Measurements from ENCODE around the gene SUN1. TPM values are rescaled to one million over a fixed set of nuclear protein-coding genes. Genes with fewer than 3 reads are reported as not detected.

Gene SUN1
- total and polyA plus RNA-seq, 2 donors (not counting 3 experiments of a cell fraction or from before 2014, with no cell fraction given): 158 to 410 TPM

- dilution Hi-C loops (cut with MboI; ENCODE audit: extremely low pct_ligation_motif_present, low sequenced_read_pairs) (no loop called here), intact Hi-C loops (cut with micrococcal nuclease) (no loop called here)
- Histone ChIP-seq H3K79me2 (ENCODE audit: control insufficient read depth, insufficient read depth, low read length) (no peaks in the 10 kb centered on the region), H2AFZ (ENCODE audit: low read depth, low read length) (no peak overlapping the region), H3K4me1 (ENCODE audit: control insufficient read depth, extremely low read depth, insufficient read depth, low read length) (no peaks in the 10 kb centered on the region), H3K27me3 (ENCODE audit: control insufficient read depth in 2 of 2, insufficient read depth in 2 of 2, low read length in 2 of 2) (no peaks in the 10 kb centered on the region), H3K9ac (replicated peaks; ENCODE audit: extremely low read depth, insufficient read depth, low read length) (no peak overlapping the region), H3K4me2 (ENCODE audit: insufficient read depth, low read length) (no peak overlapping the region), H3K9me3 (replicated peaks; ENCODE audit: control insufficient read depth, insufficient read depth, low read length) (no peaks in the 10 kb centered on the region), H3K4me3 (replicated peaks in 1 of 3; ENCODE audit: insufficient read depth in 1 of 3, low read depth in 1 of 3, low read length in 3 of 3) (no peak overlapping the region), H3K9me1 (replicated peaks; ENCODE audit: control insufficient read depth, extremely low read depth, insufficient read depth, low read length) (no peaks in the 10 kb centered on the region), H3K36me3 (ENCODE audit: control insufficient read depth in 2 of 2, extremely low read depth in 1 of 2, insufficient read depth in 2 of 2, low read length in 2 of 2) (peaks cover 6 to 39% of the 10 kb centered on the region in 2 experiments), H4K20me1 (replicated peaks; ENCODE audit: control insufficient read depth, extremely low read depth, insufficient read depth, low read length) (no peaks in the 10 kb centered on the region), H3K27ac (ENCODE audit: insufficient read depth, low read depth, low read length) (no peak overlapping the region)
- no TSS peak for BruUV-seq (replicated peaks)
- ChIA-PET POLR2A (no interaction called here), CTCF (interaction anchor here (1.2 to 1.5 kb wide), 3 partner anchors 24 to 528 kb away, joined by 3 to 5 read pairs (median 3); no protein-coding TSS in a partner anchor)
- TF ChIP-seq POLR2A (IDR thresholded peaks at IDR 0.05; ENCODE audit: low read depth, low read length) (no peak), POLR2AphosphoS5 (IDR thresholded peaks at IDR 0.05; ENCODE audit: insufficient read depth, low read depth, low read length) (no peak), EZH2 (IDR thresholded peaks at IDR 0.05; ENCODE audit: borderline replicate concordance, low read depth, low read length, severe bottlenecking) (no peak), FOS (IDR thresholded peaks at IDR 0.05; ENCODE audit: borderline replicate concordance, insufficient read depth, low read length) (no peak), JUN (IDR thresholded peaks at IDR 0.05; ENCODE audit: borderline replicate concordance, insufficient read depth, insufficient read length, low read depth) (no peak), MYC (IDR thresholded peaks at IDR 0.05; ENCODE audit: low read depth, low read length) (no peak), GATA2 (IDR thresholded peaks at IDR 0.05; ENCODE audit: insufficient read depth, insufficient read length, low read depth, low read length) (no peak)
- FAIRE-seq (no peak), DNase-seq (ENCODE audit: low read depth, low spot score) (no peak)
Measured at GRCh38 chr7:849781-850180, 17.5 kb downstream of the SUN1 start.

GRCh38 chr7:851204-851603 is 18.9 kb downstream of the SUN1 start:
- H3K4me1 ChIP-seq (ENCODE audit: control insufficient read depth, extremely low read depth, insufficient read depth, low read length): no peaks in the 10 kb centered on the region
- no peak overlapping the region for H3K4me2 ChIP-seq (ENCODE audit: insufficient read depth, low read length)
- H3K27me3 ChIP-seq (ENCODE audit: control insufficient read depth in 2 of 2, insufficient read depth in 2 of 2, low read length in 2 of 2): no peaks in the 10 kb centered on the region
- H3K9ac ChIP-seq (replicated peaks; ENCODE audit: extremely low read depth, insufficient read depth, low read length): no peak overlapping the region
- no peak for DNase-seq (ENCODE audit: low read depth, low spot score)
- FAIRE-seq: no peak
- H3K9me1 ChIP-seq (replicated peaks; ENCODE audit: control insufficient read depth, extremely low read depth, insufficient read depth, low read length): no peaks in the 10 kb centered on the region
- intact Hi-C loops (cut with micrococcal nuclease): no loop called here
- CTCF ChIA-PET: interaction anchor here (1.2 to 1.3 kb wide), 2 partner anchors 15 to 22 kb away, joined by 3 to 4 read pairs; no protein-coding TSS in a partner anchor
- H3K4me3 ChIP-seq (replicated peaks in 1 of 3; ENCODE audit: insufficient read depth in 1 of 3, low read depth in 1 of 3, low read length in 3 of 3): no peak overlapping the region
- no peak overlapping the region for H2AFZ ChIP-seq (ENCODE audit: low read depth, low read length)
- H4K20me1 ChIP-seq (replicated peaks; ENCODE audit: control insufficient read depth, extremely low read depth, insufficient read depth, low read length): no peaks in the 10 kb centered on the region
- no peak overlapping the region for H3K27ac ChIP-seq (ENCODE audit: insufficient read depth, low read depth, low read length)
- no peak for TF ChIP-seq POLR2A (IDR thresholded peaks at IDR 0.05; ENCODE audit: low read depth, low read length)
- TF ChIP-seq FOS (IDR thresholded peaks at IDR 0.05; ENCODE audit: borderline replicate concordance, insufficient read depth, low read length): no peak
- TF ChIP-seq EZH2 (IDR thresholded peaks at IDR 0.05; ENCODE audit: borderline replicate concordance, low read depth, low read length, severe bottlenecking): no peak
- TF ChIP-seq MYC (IDR thresholded peaks at IDR 0.05; ENCODE audit: low read depth, low read length): no peak
- TF ChIP-seq POLR2AphosphoS5 (IDR thresholded peaks at IDR 0.05; ENCODE audit: insufficient read depth, low read depth, low read length): no peak
- no peak for TF ChIP-seq MAX (IDR thresholded peaks at IDR 0.05; ENCODE audit: insufficient read depth, insufficient read length)
- TF ChIP-seq GATA2 (IDR thresholded peaks at IDR 0.05; ENCODE audit: insufficient read depth, insufficient read length, low read depth, low read length): no peak
- dilution Hi-C loops (cut with MboI; ENCODE audit: extremely low pct_ligation_motif_present, low sequenced_read_pairs): no loop called here
- no peaks in the 10 kb centered on the region for H3K9me3 ChIP-seq (replicated peaks; ENCODE audit: control insufficient read depth, insufficient read depth, low read length)
- no TSS peak for BruUV-seq (replicated peaks)
- POLR2A ChIA-PET: no interaction called here
- H3K79me2 ChIP-seq (ENCODE audit: control insufficient read depth, insufficient read depth, low read length): no peaks in the 10 kb centered on the region
- H3K36me3 ChIP-seq (ENCODE audit: control insufficient read depth in 2 of 2, extremely low read depth in 1 of 2, insufficient read depth in 2 of 2, low read length in 2 of 2): peaks cover 5 to 41% of the 10 kb centered on the region in 2 experiments

Data from endothelial cell of umbilical vein (primary cell).